ENCODE results near the gene JAG1.

JAG1 gene

GRCh38 chr20:10673842-10674683, at the start of gene JAG1:
JAG1 (minus strand) TSS chr20:10673999; CDS start chr20:10673530, 469 bp downstream.
- peak; percentile 91 for DNase-seq

GRCh38 chr20:10721976-10722375, 48.2 kb upstream of the JAG1 start:
- no peak for DNase-seq

- no peak for DNase-seq
Observed at GRCh38 chr20:10721137-10721896, 47.5 kb upstream of the JAG1 start.

GRCh38 chr20:10720565-10720964, 46.8 kb upstream of the JAG1 start:
- no peak for DNase-seq

- no peak for DNase-seq
Observed at GRCh38 chr20:10719740-10720385, 46.1 kb upstream of the JAG1 start.

- no peak for DNase-seq
Observed at GRCh38 chr20:10718661-10719060, 44.9 kb upstream of the JAG1 start.

- DNase-seq, result peak; percentile 13
Observed at GRCh38 chr20:10716855-10717254, 43.1 kb upstream of the JAG1 start.

GRCh38 chr20:10715035-10715434, 41.2 kb upstream of the JAG1 start:
- peak; percentile 54 for DNase-seq

- DNase-seq, result no peak
Observed at GRCh38 chr20:10714236-10714975, 40.6 kb upstream of the JAG1 start.

- DNase-seq, result peak; percentile 45
Observed at GRCh38 chr20:10713161-10713560, 39.4 kb upstream of the JAG1 start.

GRCh38 chr20:10711903-10712451, 38.2 kb upstream of the JAG1 start:
- DNase-seq, result no peak

GRCh38 chr20:10710991-10711775, 37.4 kb upstream of the JAG1 start:
- DNase-seq, result no peak

- DNase-seq, result no peak
Observed at GRCh38 chr20:10709916-10710315, 36.1 kb upstream of the JAG1 start.

- DNase-seq, result no peak
Observed at GRCh38 chr20:10708351-10709185, 34.8 kb upstream of the JAG1 start.

GRCh38 chr20:10707791-10708190, 34.0 kb upstream of the JAG1 start:
- DNase-seq, result no peak

GRCh38 chr20:10707068-10707467, 33.3 kb upstream of the JAG1 start:
- peak; percentile 39 for DNase-seq

GRCh38 chr20:10706460-10706811, 32.6 kb upstream of the JAG1 start:
- no peak for DNase-seq

GRCh38 chr20:10705801-10706459, 32.1 kb upstream of the JAG1 start:
- no peak for DNase-seq

- DNase-seq, result no peak
Observed at GRCh38 chr20:10701607-10702006, 27.8 kb upstream of the JAG1 start.

- DNase-seq, result no peak
Observed at GRCh38 chr20:10699941-10700340, 26.1 kb upstream of the JAG1 start.

Measured in NCI-H446 treated with DMSO at 0.1 percent for 48 hours (cell line).